GM18511 (cell line): ENCODE data around the gene NR4A3.

Source experiments
- ATAC-seq: cut with Tn5 transposase; IDR thresholded peaks from one replicate; pipeline ENCODE4 v1.9.1; 2021; ENCODE audit warnings: mild to moderate bottlenecking, moderate library complexity; ENCODE audit not compliant: unreplicated experiment

Gene NR4A3

GRCh38 chr9:99873531-99873930, 51.8 kb downstream of the NR4A3 start:
- ATAC-seq: no peak

DNA sequence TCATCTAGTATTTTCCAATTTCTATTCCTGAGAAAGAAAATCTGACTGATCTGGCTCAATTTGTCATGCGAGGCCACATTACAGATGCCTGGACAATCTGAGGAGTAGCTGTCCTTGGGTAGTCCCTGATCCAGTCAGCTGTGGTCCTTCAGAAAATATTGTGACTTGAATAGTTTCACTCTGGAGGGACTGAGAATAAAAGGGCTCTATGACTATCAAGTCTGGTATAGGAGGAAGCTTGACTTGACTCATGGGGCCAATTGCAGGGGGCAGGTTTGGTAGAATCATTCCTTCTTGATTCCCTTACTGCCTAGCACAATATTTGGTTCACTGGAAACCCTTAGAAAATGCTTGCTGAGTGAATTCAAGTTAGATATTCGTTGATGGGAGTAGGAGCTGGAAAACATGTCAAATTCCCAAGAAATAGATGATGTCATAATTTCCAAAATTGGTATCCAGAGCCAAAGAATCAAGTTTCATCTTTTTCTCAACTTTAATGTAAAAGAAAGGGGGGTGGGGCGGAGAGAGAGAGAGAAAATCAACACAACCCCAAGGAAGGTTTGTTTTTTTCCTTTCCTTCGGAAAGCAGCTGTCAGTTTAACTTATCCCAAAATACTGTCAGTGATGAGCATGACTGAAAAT, 52.4 kb downstream of the NR4A3 start:
- ATAC-seq: no peak

GRCh38 chr9:99876190-99876589, 54.5 kb downstream of the NR4A3 start:
- ATAC-seq: no peak

DNA sequence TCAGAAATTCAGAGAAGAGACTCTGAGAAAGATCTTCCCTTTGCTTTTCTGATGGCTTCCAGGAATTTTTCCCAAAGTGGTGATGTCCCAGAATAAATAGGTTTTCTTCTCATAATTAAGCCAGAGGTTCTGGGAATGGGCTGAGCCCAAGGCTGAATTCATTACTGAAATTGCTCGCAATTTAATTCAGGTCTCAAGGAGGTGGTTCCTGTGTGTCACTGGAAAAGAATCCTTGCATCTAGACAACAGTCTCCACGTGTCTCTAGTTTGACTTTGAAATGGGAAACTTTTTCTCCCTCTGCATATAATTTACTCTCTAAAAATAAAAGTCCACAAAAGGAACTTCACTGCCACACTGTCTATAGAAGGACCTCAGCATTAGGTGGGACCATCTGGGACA, 57.0 kb downstream of the NR4A3 start:
- ATAC-seq: no peak

DNA sequence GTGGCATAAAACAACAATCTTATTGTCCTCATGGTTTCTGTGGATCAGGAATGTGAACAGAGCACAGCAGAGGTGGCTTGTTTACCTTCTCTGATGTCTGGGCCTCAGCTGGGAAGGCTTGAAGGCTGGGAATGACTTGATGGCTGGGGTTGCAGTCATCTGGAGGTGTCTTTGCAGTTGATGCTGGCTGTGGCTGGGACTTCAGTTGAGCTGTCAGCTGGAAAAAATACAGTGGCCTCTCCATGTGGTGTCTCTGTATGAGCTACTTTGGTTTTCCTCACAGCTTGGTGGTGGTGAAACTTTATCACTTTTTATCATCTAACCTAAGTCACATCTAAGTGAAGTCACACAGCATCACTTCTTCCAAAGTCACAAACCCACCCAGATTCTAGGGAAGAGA, 60.1 kb downstream of the NR4A3 start:
- ATAC-seq: no peak

DNA sequence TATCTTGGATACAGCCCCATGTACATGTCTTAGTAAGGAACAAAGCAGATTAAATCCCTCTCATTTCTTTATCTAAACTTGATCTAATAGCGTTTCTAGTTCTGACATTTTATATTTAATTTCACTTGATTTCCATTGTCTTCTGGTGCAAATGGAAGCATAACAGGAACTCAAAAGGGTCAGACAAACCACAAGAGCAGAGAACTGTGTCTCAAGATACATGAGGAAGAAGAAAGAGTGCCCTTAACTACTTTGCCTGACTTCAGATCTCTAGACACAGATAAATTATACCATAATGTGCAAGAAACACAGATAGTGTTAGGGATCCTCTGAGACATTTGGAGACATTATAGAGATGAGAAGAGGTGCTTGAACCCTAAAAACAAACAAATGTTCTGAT, 64.1 kb downstream of the NR4A3 start:
- ATAC-seq: no peak

- ATAC-seq: no peak
Observed at GRCh38 chr9:99889120-99889519, 67.4 kb downstream of the NR4A3 start.

- ATAC-seq: no peak
Observed at GRCh38 chr9:99894826-99895225, 73.1 kb downstream of the NR4A3 start.

DNA sequence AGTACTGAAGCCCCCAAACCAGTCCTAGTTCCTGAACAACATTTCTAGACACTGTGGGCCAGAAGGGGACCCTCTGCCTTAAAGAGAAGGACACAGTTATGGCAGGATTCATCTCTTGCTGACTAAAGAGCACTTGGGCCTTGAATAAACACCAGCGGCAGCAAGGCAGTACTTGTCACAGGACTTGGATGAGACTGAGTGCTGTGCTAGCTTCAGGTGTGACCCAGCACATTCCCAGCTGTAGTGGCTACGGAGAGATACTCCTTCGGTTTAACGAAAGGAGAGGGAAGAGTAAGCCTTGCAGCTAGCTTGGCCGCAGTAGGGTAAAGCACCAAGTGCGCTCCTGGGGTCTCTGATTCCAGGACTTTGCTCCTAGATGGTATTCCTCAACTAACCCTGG, 73.8 kb downstream of the NR4A3 start:
- ATAC-seq: no peak

GRCh38 chr9:99896119-99896518, 74.4 kb downstream of the NR4A3 start:
- no peak for ATAC-seq

DNA sequence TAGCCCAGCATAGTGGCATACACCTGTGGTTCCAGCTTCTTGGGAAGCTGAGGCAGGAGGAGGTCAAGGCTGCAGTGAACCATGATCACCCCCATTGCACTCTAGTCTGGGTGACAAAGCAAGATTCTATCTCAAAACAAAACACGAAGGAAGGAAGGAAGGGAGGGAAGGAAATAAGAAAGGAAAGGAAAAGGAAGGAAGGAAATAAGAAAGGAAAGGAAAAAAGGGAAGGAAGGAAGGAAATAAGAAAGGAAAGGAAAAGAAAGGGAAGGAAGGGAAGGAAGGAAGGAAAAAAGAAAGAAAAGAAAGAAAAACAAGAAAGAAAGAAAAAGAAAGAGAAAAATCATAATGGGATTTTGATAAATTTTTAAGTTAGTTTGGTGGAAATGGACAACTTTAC, 81.7 kb downstream of the NR4A3 start:
- no peak for ATAC-seq

DNA sequence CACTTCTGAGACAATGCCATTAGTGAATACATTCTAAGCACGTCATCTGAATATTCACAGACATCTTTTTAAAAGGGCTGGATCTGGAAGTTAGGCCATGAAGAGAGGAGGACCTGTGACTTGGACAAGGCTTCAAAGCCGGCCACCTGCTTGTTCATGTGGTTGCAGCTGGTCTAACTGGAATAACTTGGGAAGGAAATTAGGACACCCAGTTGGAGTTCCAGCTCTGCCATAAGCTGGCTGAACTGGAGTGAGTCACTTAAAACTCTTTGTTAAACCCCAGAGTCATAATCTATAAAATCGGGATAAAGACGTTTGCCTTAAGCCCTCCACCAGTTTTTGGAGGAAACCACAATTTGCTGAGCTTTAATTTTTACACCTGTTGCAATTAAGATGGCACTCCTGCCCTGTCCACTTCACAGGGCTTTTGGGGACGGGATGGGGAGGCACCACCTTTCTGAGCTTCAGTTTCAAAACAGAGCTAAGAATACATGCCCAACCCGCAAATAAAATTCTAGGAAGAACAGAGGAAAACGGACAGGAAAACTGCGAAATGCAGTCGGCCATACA, 84.2 kb downstream of the NR4A3 start:
- peak; percentile 2 for ATAC-seq

DNA sequence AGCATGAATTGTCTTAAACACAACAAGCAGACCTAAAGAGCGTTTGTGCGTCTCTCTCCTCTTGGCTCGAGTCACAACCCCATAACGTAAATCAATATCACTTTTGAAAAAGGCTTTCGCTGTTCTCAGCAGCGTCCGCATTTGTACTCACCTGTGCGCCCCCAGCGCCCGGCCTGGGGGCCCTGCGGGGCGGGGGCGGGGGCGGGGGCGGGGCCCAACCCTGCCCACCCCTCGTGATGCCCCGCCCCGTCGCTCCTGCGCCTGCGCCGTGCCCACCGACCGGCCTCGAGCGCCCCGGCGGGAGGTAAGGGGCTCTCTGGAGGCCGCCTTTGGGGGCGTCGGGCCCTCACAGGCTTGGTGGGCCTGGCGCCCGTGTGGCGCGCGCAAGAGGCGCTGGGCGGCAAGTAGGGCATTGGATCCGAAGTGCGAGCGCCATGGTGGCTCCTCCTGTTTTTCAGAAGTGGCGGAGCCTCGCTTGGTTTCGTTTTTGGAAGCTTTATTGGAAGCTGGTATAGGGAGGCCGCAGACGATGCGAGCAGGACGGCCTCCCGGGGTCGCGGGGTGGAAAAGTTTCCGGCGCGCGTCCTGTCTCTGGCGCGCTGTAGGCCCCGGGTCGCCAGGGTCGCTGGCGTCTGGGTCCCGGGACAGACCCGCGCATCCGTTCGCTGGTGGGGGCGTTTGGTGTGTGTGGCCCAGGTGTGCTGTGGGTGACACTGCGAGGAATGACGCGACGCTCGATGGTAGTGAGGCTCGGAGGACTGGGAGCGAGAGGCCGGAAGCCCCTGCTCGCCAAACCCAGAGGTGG, 84.9 kb downstream of the NR4A3 start, which contains the start of gene STX17:
Gene STX17 (plus strand): TSS at position 252 of the 805 bp plus-strand sequence. CDS start 8,586 bp downstream, outside the sequence.
- peak; percentile 94 for ATAC-seq

- no peak for ATAC-seq
Observed at GRCh38 chr9:99907208-99907532, 85.5 kb downstream of the NR4A3 start.

GRCh38 chr9:99911600-99911999, 89.9 kb downstream of the NR4A3 start:
- ATAC-seq: no peak
